AG08396 (cell line): ENCODE results near the gene NME4.

Experiments used
- DNase-seq: peaks from one replicate; pipeline ENCODE4 v3.0.0; 2012; ENCODE audit warnings: low spot score, mixed read lengths

The NME4 gene

DNA sequence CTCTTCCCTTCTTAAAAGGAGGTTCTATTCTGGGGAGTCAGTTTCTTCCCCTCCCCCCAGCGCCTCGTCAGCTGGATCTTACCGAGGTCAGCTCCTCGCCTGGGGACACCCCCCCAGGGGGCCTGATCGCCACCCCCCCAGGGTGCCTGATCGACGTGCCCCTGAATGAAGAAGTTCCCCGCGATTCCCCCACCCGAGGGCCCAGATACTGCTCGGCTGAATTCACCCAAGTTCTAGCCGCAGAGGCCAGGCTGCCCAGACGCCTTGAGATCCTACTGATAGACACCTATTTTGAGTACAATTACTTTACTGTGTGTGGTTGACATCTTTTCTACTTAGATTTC, 29.9 kb downstream of the NME4 start:
- peak; percentile 28 for DNase-seq

DNA sequence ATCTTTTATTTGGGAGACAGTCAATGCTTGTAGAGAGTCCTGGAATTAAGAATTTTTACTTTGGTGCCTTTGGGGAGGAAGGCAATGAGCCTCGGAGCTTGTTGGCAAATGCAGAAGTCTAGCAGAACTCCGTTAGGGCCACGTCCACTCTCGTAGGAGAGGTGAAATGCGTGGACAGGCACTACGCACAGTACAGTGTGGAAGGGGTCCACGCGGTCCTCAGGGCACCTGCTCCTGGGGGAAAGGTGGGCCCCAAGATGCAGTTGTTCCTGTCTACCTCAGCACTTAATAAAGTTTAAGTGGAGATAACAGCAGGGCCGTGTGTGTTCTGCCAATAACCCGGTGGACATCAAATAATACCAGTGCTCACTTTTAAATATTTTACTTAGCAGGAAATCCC, 30.3 kb downstream of the NME4 start:
- DNase-seq = no peak

DNA sequence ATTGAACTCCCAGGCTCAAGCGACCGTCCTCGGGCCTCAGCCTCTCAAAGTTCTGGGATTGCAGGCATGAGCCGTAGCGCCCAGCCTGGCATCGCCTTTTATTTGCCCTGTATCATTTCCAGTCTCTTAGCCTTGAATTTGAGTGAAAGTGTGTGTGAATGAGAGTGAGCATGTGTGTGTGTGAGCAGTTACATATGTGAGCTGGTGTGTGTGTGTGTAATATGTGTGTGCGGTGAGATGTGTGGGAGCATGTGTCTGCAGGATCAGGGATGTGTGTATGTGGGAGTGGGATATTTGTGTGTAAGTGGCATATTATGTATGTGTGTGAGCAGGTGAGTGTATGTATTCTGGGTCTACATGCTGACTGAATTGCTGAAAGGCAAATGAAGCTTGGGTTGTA, 33.9 kb downstream of the NME4 start:
- no peak for DNase-seq

DNA sequence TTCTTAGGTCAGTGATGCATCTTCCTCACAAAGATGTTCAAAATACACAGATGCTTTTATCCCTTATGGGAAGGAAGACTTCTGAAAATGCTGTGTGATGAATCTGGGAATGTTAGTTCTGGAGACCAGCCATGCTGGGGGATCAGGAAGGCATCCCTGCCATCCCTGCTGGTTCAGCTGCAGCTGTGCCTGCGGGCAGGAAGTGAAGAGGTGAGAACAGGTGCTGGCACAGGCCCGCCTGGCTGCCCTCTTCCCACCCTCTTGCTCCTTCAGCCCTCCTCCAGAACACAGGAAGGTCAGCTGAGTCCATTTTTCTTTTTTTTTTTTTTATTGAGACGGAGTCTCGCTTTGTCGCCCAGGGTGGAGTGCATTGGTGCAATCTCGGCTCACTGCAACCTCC, 43.6 kb downstream of the NME4 start:
- DNase-seq = no peak

DNA sequence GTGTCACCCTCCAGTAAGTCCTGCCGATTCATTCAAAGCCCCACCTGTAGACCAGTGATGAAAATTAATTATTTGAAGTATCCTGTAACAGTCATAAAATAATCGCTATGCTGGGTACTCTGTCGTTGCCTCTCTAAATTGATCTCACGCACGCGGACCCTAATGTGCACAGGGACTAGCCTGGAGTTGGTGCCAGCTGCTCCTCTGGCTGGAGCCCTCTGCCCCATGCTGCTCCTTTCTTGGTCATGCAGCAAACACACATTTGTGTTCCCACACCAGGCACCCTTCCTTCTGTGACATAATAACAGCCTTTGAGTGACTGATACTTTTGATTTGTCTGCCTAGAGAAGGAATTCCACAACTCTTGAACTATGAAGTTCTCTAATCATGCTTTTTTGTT, 44.4 kb downstream of the NME4 start:
- DNase-seq = no peak

DNA sequence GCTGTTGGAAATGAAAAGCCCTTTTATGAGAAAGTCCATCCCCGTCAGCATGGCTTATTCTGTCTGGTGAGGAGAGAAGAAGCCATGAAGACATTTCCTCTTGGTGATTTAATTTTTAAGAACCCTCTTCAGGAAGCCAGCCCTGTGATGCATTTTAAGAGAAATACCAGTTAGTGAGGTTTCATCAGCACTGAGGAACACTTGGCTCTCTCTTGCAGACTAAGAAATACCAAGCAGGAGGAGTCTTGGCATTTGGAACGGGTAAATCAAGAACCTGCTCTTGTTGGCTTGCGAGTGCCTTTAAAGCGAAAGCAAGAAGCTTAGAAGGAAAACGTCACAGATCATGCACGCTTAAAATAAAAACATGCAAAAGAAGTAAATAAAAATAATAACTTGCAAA, 46.0 kb downstream of the NME4 start:
- DNase-seq = peak; percentile 54

DNA sequence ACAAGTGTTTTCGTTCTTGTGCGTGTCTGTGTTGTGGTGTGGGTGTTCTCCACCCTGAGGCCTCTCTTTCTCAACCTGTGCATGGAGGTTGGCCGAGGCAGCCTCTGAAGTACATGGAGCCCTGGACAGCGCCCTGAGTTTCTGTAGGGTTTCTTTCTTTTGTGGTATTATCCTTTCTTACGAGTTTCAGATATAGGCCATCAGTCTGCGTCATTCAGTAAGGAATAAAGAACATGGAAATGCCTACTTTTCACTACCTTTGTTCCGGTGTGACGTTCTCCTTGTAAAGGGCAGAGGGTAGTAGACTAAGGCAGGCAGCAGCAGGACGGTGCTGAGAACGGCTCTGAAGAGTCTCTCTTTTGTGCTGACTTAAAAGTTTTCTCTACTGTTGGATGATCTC, 47.0 kb downstream of the NME4 start:
- no peak for DNase-seq

DNA sequence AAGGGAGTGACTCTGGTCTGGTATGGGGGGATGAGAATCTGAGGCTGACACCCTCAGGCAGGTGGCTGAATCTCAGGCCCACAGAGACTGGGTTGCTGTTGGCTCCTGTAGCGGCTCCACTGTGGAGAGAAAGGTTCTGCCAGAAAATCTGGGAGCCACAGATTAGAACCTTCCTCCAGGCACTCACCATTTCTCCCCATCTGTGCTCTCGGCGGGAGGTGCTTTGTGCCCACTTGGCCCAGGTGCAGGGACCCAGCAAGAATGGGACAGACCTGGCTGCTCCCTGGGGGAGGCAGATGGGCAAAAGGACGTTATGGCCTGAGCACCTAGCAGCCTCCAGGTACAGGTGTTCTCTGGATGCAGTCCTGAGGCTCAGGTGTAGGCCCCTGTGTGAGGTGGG, 48.6 kb downstream of the NME4 start:
- no peak for DNase-seq
